HG03025 (cell line): ENCODE results near the gene NIN.

Experiments used
- ATAC-seq: cut with Tn5 transposase; IDR thresholded peaks from one replicate; pipeline ENCODE4 v1.9.1; 2021; ENCODE audit warnings: mild to moderate bottlenecking, moderate library complexity; ENCODE audit not compliant: unreplicated experiment, low FRiP score

NIN gene

GRCh38 chr14:50769863-50770500 is 61.0 kb downstream of the NIN start:
- no peak for ATAC-seq

DNA sequence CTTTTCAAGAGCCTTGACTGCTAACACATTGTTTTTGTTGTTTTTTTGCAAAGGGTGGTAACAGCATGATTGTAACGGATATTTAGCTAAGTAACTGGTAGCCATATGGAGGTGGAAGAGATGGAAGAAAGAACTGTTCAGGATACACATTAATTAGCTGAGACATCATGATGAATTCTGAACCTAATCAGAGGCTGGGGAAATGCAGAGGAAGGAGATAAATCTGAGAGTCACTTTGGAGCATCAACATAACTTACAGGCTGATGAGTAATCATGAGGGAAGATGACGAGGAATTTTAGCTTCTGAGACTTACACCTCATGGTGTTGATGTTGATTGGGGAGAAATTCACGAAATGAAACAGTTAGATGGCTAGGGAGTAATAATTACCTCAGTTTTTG is 62.3 kb downstream of the NIN start:
- ATAC-seq, result no peak

GRCh38 chr14:50766338-50766886 is 64.5 kb downstream of the NIN start:
- no peak for ATAC-seq

DNA sequence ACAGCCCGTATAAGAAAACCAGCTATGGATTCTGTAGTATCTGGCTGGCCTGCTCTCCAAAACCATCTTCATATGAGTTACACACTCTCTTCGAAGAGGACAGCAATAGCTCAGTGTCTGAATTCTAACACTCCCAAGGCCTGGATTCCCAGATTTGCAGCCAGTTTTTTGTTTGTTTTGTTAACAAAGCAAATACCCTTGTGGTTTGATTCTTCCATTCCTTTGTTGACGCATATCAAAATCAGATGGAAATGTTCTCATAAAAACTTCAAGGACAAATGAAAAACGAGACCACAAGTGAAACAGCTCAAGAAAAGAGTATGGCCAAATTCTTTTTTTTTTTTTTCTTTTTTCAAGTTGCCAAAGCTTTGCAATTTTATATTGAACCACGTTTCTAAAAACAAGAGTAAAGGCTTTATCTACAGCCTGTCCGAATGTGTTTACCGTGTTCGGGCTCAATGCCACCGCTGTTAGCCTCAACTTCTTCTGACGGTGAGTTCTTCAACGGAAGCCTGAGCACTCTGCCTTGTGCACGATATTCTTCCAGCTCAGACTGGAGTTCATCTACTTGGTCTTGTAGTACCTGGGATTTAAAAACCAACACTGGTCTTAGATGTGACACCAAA is 67.5 kb downstream of the NIN start:
- ATAC-seq, result no peak

DNA sequence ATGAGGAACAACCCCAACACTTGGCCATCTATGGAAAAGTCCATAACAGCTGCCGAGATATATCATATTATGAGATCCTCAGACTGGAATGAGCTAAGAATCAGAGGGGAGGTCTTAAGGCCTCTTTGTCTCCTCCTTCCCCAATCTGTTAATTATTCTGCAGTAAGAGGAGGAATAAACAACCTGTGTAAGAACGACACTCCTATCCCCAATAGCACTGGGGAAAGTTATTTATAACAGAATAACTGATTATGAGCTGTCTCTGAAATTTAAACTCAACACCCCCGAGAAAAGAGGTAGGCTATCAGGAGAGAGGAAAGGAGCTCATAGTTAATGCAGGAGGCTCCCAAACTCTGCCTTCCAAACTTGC is 68.0 kb downstream of the NIN start:
- no peak for ATAC-seq

GRCh38 chr14:50762001-50762930 is 68.7 kb downstream of the NIN start:
- ATAC-seq, result peak; percentile 80

GRCh38 chr14:50759800-50760543 is 71.0 kb downstream of the NIN start:
- no peak for ATAC-seq

DNA sequence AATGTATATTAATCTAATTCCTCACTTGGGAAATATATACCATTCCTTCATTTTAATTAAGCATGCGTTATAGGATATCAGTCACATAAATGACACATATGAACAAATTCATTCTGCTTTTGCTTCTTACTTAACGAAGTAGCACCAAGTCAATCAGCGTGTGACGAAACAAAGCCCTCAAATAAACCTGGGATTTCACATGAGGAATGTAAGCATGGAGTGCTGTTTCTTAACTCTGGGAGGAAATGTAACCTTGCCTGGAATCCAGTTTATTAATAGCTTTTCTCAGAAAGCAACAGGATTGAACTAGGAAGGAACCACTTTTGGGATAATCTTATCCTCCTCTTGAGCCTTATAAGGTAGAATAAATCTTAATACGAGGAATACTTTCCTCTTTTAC is 72.0 kb downstream of the NIN start:
- ATAC-seq, result no peak

GRCh38 chr14:50758305-50758704 is 72.7 kb downstream of the NIN start:
- no peak for ATAC-seq

GRCh38 chr14:50757702-50758101 is 73.3 kb downstream of the NIN start:
- ATAC-seq, result no peak

DNA sequence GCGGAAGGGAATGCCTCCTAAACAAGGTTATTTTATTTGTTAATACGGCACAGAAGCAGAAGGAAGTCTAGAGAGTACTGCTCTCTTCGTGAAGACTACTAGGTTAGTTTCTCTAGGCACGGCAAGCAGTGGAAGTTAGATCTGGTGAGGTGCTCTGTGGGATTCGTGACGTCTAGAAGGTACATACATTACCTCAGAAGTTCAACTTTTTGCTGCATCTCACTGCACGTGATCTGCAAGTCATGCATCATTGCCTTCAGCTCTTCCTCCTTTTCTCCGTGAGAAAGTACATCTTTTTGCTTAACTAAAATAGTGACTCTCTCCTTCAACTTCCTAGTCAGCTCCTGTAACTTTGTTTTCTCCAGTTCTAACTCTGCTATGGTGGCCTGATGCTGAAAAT is 74.7 kb downstream of the NIN start:
- ATAC-seq, result no peak

GRCh38 chr14:50750323-50750722 is 80.6 kb downstream of the NIN start:
- no peak for ATAC-seq

DNA sequence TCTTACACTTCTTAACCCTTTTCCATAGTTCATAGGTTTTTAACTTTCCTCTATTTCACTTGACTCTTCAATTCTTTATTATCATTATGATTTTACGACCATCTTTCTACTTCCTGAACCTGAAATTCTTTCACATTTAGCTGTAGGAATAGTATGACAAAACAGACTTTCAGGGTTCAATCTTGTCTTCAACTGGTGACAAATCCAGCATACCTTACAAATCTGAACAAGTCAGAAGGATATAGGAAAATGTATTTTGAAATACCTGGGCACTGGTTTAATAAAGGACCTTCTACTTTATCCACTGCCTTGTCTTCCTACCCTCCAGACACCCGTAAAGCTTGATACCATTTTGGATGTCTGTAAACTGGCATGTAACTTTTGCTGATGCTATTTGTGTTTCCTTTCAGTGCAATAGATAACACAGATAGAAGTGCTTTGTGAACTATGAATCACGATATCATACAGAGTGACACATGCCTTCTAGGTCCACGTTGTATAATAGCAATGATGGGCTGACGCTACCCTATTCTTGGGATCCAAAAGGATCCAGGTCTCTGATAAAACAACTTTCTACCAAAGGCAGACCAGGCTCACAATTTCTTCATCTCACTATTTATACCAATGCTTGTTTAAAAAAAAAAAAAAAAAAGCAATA is 85.4 kb downstream of the NIN start:
- no peak for ATAC-seq

DNA sequence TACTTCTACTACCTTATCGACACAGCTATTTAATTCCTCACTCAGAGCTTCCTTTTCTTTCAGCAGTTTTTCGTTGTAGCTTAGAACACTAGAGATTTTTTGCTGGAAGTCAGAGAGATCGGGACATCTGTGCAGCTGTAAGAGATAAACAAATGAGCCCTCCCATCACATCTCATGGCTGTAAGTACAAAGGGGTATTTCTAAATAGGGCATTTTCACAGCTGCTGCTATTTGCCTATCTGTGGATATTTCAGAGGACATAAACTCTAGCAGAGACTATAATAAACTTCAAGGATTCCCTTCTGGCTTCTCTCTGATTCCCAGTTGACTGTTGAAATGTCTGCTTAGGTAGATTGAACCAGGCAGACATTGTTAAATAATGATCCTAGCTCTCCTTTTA is 86.7 kb downstream of the NIN start:
- ATAC-seq, result no peak

GRCh38 chr14:50741567-50741966 is 89.4 kb downstream of the NIN start:
- no peak for ATAC-seq

DNA sequence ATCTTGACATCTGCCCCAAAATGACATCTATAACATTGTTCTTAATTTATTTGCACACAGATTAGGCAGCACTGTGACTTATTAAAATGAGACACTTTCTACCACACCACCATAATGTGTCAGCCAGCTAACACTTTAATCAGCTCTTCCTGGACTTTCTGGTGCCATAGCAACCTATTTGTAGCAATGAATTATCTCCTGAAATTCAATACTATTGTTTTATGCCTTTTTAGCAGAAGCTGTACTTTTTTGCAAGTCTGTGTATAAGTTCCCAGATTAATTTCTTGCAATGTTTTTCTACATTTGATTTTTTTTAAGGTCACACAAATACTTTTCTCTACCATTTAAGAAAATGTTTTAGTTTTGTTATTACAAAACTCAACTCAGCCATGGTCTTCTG is 90.1 kb downstream of the NIN start:
- no peak for ATAC-seq

- no peak for ATAC-seq
These were observed 91.8 kb downstream of the NIN start for GRCh38 chr14:50739186-50739585.

GRCh38 chr14:50736932-50737419 is 94.0 kb downstream of the NIN start:
- peak; percentile 84 for ATAC-seq

GRCh38 chr14:50734950-50735695 is 95.8 kb downstream of the NIN start:
- ATAC-seq, result no peak
